PC-3 (cell line): ENCODE results near the gene CHRNA7. TPM values are rescaled to one million over a fixed set of nuclear protein-coding genes. Genes with fewer than 3 reads are reported as not detected.

Experiments
- ATAC-seq: fragments of 200-7000 bp; cut with Tn5 transposase; 2 replicates; pipeline ENCODE4 v1.9.1; 2020; ENCODE audit warnings: mild to moderate bottlenecking, moderate library complexity
- BruUV-seq: library from RNA; stranded (reverse); fragments of 400-500 nt; replicated peaks from 2 replicates; lab custom pipeline; 2021; lab: Mats Ljungman, UMichigan
- CTCF ChIA-PET: fragments of 300-600 bp; sonication (Branson Sonifier 250); formaldehyde crosslinking; loops from one replicate; lab custom pipeline; 2022; ENCODE audit warnings: antibody characterized with exemption; lab: Charles Lee
- POLR2A ChIA-PET: fragments of 300-600 bp; sonication (Branson Sonifier 250); formaldehyde crosslinking; loops from one replicate; lab custom pipeline; 2022; ENCODE audit warnings: antibody characterized with exemption; ENCODE audit not compliant: unreplicated experiment; lab: Charles Lee
- DNase-seq: peaks from one replicate; pipeline ENCODE4 v3.0.0-alpha.2; 2015
- H2AFZ ChIP-seq: fragments of 300-600 bp; sonication (generic); 2 replicates; pipeline ENCODE4 v1.6.0; 2016; ENCODE audit warnings: antibody characterized with exemption, low read length
- H3F3A ChIP-seq: fragments of 300-600 bp; sonication (generic); one replicate; pipeline ENCODE4 v1.6.0; 2017; ENCODE audit warnings: antibody characterized with exemption, low read length, control low read depth, mild to moderate bottlenecking; ENCODE audit not compliant: unreplicated experiment
- H3K27ac ChIP-seq: fragments of 300-600 bp; sonication (generic); 2 replicates; pipeline ENCODE4 v1.5.1; 2016; ENCODE audit warnings: mild to moderate bottlenecking, low read length
- H3K27me3 ChIP-seq: fragments of 300-600 bp; sonication (generic); 2 replicates; pipeline ENCODE4 v1.6.1; 2016; ENCODE audit warnings: low read length, mixed read lengths
- H3K36me3 ChIP-seq: fragments of 300-600 bp; sonication (generic); 2 replicates; pipeline ENCODE4 v1.6.1; 2016; ENCODE audit warnings: low read depth, mixed run types, low read length, mixed read lengths
- H3K4me1 ChIP-seq: fragments of 300-600 bp; sonication (generic); 2 replicates; pipeline ENCODE4 v1.5.1; 2016; ENCODE audit warnings: low read length; ENCODE audit not compliant: insufficient read depth
- H3K4me2 ChIP-seq: fragments of 300-600 bp; sonication (generic); 2 replicates; pipeline ENCODE4 v1.6.0; 2016; ENCODE audit warnings: low read length
- H3K4me3 ChIP-seq: fragments of 300-600 bp; sonication (generic); 2 replicates; pipeline ENCODE4 v1.5.1; 2016; ENCODE audit warnings: mild to moderate bottlenecking, low read length, mixed read lengths
- H3K79me2 ChIP-seq: fragments of 300-600 bp; sonication (generic); 2 replicates; pipeline ENCODE4 v1.6.1; 2017; ENCODE audit warnings: low read length, mixed read lengths
- H3K9ac ChIP-seq: fragments of 300-600 bp; sonication (generic); 2 replicates; pipeline ENCODE4 v1.6.0; 2016; ENCODE audit warnings: mild to moderate bottlenecking, low read length
- H3K9me2 ChIP-seq: fragments of 300-600 bp; sonication (generic); replicated peaks from 2 replicates; pipeline ENCODE4 v1.6.1; 2016; ENCODE audit warnings: mixed run types, low read length, mixed read lengths
- H3K9me3 ChIP-seq: fragments of 300-600 bp; sonication (generic); 2 replicates; pipeline ENCODE4 v1.6.1; 2016; ENCODE audit warnings: low read length, mixed read lengths
- H4K20me1 ChIP-seq: fragments of 300-600 bp; sonication (generic); 2 replicates; pipeline ENCODE4 v1.6.1; 2016; ENCODE audit warnings: low read length, mixed read lengths
- CTCF ChIP-seq: fragments of 300-600 bp; sonication (generic); conservative IDR thresholded peaks from 2 replicates; pipeline ENCODE4 v1.5.1; 2017; ENCODE audit warnings: antibody characterized with exemption, low read depth, mild to moderate bottlenecking, low read length
- EZH2 ChIP-seq: fragments of 300-600 bp; sonication (generic); IDR thresholded peaks from one replicate; pipeline ENCODE4 v1.6.1; 2017; ENCODE audit warnings: antibody characterized with exemption, mild to moderate bottlenecking, low read length; ENCODE audit not compliant: unreplicated experiment
- EZH2phosphoT487 ChIP-seq: fragments of 300-600 bp; sonication (generic); IDR thresholded peaks from 2 replicates; pipeline ENCODE4 v1.6.1; 2018; ENCODE audit warnings: mild to moderate bottlenecking, antibody characterized with exemption, low read length, borderline replicate concordance
- intact Hi-C: fragments of 100-400 bp; cut with micrococcal nuclease; formaldehyde crosslinking; loops from 2 replicates; pipeline ENCODE4 v1.9.0; 2023
- total RNA-seq: library from RNA; depleted of rRNA; stranded (reverse); fragments of >200 nt; gene quantifications from 2 replicates; pipeline ENCODE4 v1.2.3, GENCODE V29; 2014

Gene CHRNA7
- total RNA-seq, 1 experiment from 2014 or later, result 0.73 TPM

GRCh38 chr15:32108661-32109060 lies 78.3 kb downstream of the CHRNA7 start:
- CTCF ChIA-PET, result no interaction called here
- ATAC-seq, result no peak

GRCh38 chr15:32112101-32112500 lies 81.8 kb downstream of the CHRNA7 start:
- no peaks in the 10 kb centered on the region for H3K9me2 ChIP-seq
- ChIA-PET CTCF (no interaction called here), POLR2A (no interaction called here)
- no peaks in the 10 kb centered on the region for H3K9me3 ChIP-seq
- no peak overlapping the region for H3K4me2 ChIP-seq
- H3F3A ChIP-seq, result no peaks in the 10 kb centered on the region
- TF ChIP-seq CTCF (no peak), EZH2 (no peak), EZH2phosphoT487 (no peak)
- H3K27me3 ChIP-seq, result peaks cover 68% of the 10 kb centered on the region
- H3K36me3 ChIP-seq, result no peaks in the 10 kb centered on the region
- no peak overlapping the region for H2AFZ ChIP-seq
- DNase-seq (no peak), ATAC-seq (0 out of 2 replicates have a peak, but pooled peaks have one; percentile 18)
- H3K9ac ChIP-seq, result no peak overlapping the region
- H3K4me3 ChIP-seq, result no peak overlapping the region
- intact Hi-C loops, result no loop called here
- H3K4me1 ChIP-seq, result no peaks in the 10 kb centered on the region
- H3K79me2 ChIP-seq, result no peaks in the 10 kb centered on the region
- no peaks in the 10 kb centered on the region for H4K20me1 ChIP-seq
- BruUV-seq, result no TSS peak
- no peak overlapping the region for H3K27ac ChIP-seq

More at GRCh38 chr15:32108661-32109060, 78.3 kb downstream of the CHRNA7 start:
- intact Hi-C loops, result no loop called here
- BruUV-seq, result no TSS peak
- Histone ChIP-seq H3K9ac (no peak overlapping the region), H3K79me2 (no peaks in the 10 kb centered on the region), H3K4me1 (no peaks in the 10 kb centered on the region), H3K27me3 (peaks cover 63% of the 10 kb centered on the region), H3K27ac (no peak overlapping the region), H3K4me2 (no peak overlapping the region), H4K20me1 (no peaks in the 10 kb centered on the region), H2AFZ (no peak overlapping the region), H3K9me2 (no peaks in the 10 kb centered on the region), H3K9me3 (no peaks in the 10 kb centered on the region), H3K36me3 (no peaks in the 10 kb centered on the region), H3K4me3 (no peak overlapping the region), H3F3A (no peaks in the 10 kb centered on the region)
- TF ChIP-seq EZH2 (no peak), CTCF (no peak), EZH2phosphoT487 (no peak)
- POLR2A ChIA-PET, result no interaction called here
- DNase-seq, result no peak

- Histone ChIP-seq H2AFZ (no peak overlapping the region), H3K9ac (no peak overlapping the region), H3K27ac (no peak overlapping the region), H3K9me3 (no peaks in the 10 kb centered on the region), H3K79me2 (no peaks in the 10 kb centered on the region), H4K20me1 (no peaks in the 10 kb centered on the region), H3K36me3 (no peaks in the 10 kb centered on the region), H3K4me3 (no peak overlapping the region), H3F3A (no peaks in the 10 kb centered on the region), H3K9me2 (no peaks in the 10 kb centered on the region), H3K4me2 (no peak overlapping the region), H3K27me3 (peaks cover 72% of the 10 kb centered on the region), H3K4me1 (no peaks in the 10 kb centered on the region)
- intact Hi-C loops, result no loop called here
- TF ChIP-seq EZH2, result no peak
- no peak for TF ChIP-seq EZH2phosphoT487
- no peak for TF ChIP-seq CTCF
- ChIA-PET CTCF (no interaction called here), POLR2A (no interaction called here)
- ATAC-seq, result no peak
- no TSS peak for BruUV-seq
- no peak for DNase-seq
Observed at GRCh38 chr15:32113224-32113623, 82.9 kb downstream of the CHRNA7 start.
